ENCODE results near the gene ZNF746. TPM values are rescaled to one million over a fixed set of nuclear protein-coding genes. Genes with fewer than 3 reads are reported as not detected.
A peak's percentile ranks its signal among the peaks of the same experiment; 100 is the strongest.
"Not testable (repeated sequence)": the region's sequence is repeated elsewhere in the genome, so short reads cannot be mapped to it uniquely, and the experiment has no call there.

Gene ZNF746
- total and polyA plus RNA-seq, 7 experiments from 2014 or later: 7.6 to 32.0 (median 24.0) TPM

- ChIA-PET POLR2A (no interaction called here), CTCF (no interaction called here)
- Histone ChIP-seq H3K4me1 (ENCODE audit: control insufficient read depth in 2 of 2, insufficient read depth in 2 of 2, low read length in 2 of 2) (no peaks in the 10 kb centered on the region), H3K36me3 (ENCODE audit: control insufficient read depth in 2 of 3, insufficient read depth in 3 of 3, low read length in 3 of 3) (peaks cover 0 to 81% (median 32%) of the 10 kb centered on the region in 3 experiments), H3K27me3 (ENCODE audit: control insufficient read depth in 2 of 2, insufficient read depth in 2 of 2, low read length in 2 of 2) (no peaks in the 10 kb centered on the region), H3K27ac (ENCODE audit: low read depth, low read length) (no peak overlapping the region), H3K4me3 (ENCODE audit: low read length) (no peak overlapping the region), H3K9me3 (ENCODE audit: control insufficient read depth in 2 of 3, low read length in 3 of 3) (no peaks in the 10 kb centered on the region)
- H3K36me3 Mint-ChIP-seq: peaks cover 17 to 60% (median 23%) of the 10 kb centered on the region in 5 donors
- no peaks in the 10 kb centered on the region for H3K9me3 Mint-ChIP-seq
- peaks cover 4 to 13% (median 7%) of the 10 kb centered on the region in 7 donors for H3K4me1 Mint-ChIP-seq
- H3K4me3 Mint-ChIP-seq: no peak overlapping the region
- intact Hi-C loops (cut with micrococcal nuclease): no loop called here
- DNase-seq: no peak
- H3K27me3 Mint-ChIP-seq: no peaks in the 10 kb centered on the region
- H3K27ac Mint-ChIP-seq: no peak overlapping the region
- ATAC-seq: no peak
Observed at GRCh38 chr7:149450821-149451220, 46.8 kb downstream of the ZNF746 start.

GRCh38 chr7:149449897-149450296 is 47.7 kb downstream of the ZNF746 start:
- ATAC-seq (no peak), DNase-seq (no peak)
- H3K4me1 Mint-ChIP-seq: peaks cover 3 to 11% (median 5%) of the 10 kb centered on the region in 7 donors
- H3K27me3 Mint-ChIP-seq: no peaks in the 10 kb centered on the region
- H3K9me3 ChIP-seq (ENCODE audit: control insufficient read depth in 2 of 3, low read length in 3 of 3): no peaks in the 10 kb centered on the region
- H3K36me3 Mint-ChIP-seq: peaks cover 17 to 62% (median 25%) of the 10 kb centered on the region in 5 donors
- no peaks in the 10 kb centered on the region for H3K27me3 ChIP-seq (ENCODE audit: control insufficient read depth in 2 of 2, insufficient read depth in 2 of 2, low read length in 2 of 2)
- H3K27ac Mint-ChIP-seq: no peak overlapping the region
- H3K36me3 ChIP-seq (ENCODE audit: control insufficient read depth in 2 of 3, insufficient read depth in 3 of 3, low read length in 3 of 3): peaks cover 0 to 81% (median 35%) of the 10 kb centered on the region in 3 experiments
- intact Hi-C loops (cut with micrococcal nuclease): no loop called here
- H3K4me3 ChIP-seq (ENCODE audit: low read length): no peak overlapping the region
- POLR2A ChIA-PET: no interaction called here
- H3K9me3 Mint-ChIP-seq: no peaks in the 10 kb centered on the region
- no peak overlapping the region for H3K27ac ChIP-seq (ENCODE audit: low read depth, low read length)
- CTCF ChIA-PET: no interaction called here
- H3K4me1 ChIP-seq (ENCODE audit: control insufficient read depth in 2 of 2, insufficient read depth in 2 of 2, low read length in 2 of 2): no peaks in the 10 kb centered on the region
- H3K4me3 Mint-ChIP-seq: no peak overlapping the region

- Mint-ChIP-seq H3K27ac (no peak overlapping the region), H3K4me3 (no peak overlapping the region), H3K27me3 (no peaks in the 10 kb centered on the region), H3K4me1 (peaks cover under 1 to 10% (median 5%) of the 10 kb centered on the region in 7 donors), H3K36me3 (peaks cover 15 to 65% (median 28%) of the 10 kb centered on the region in 5 donors), H3K9me3 (no peaks in the 10 kb centered on the region)
- ATAC-seq (no peak), DNase-seq (no peak)
- H3K4me3 ChIP-seq (ENCODE audit: low read length): no peak overlapping the region
- peaks cover 0 to 81% (median 29%) of the 10 kb centered on the region in 3 experiments for H3K36me3 ChIP-seq (ENCODE audit: control insufficient read depth in 2 of 3, insufficient read depth in 3 of 3, low read length in 3 of 3)
- no peaks in the 10 kb centered on the region for H3K4me1 ChIP-seq (ENCODE audit: control insufficient read depth in 2 of 2, insufficient read depth in 2 of 2, low read length in 2 of 2)
- no peaks in the 10 kb centered on the region for H3K9me3 ChIP-seq (ENCODE audit: control insufficient read depth in 2 of 3, low read length in 3 of 3)
- H3K27me3 ChIP-seq (ENCODE audit: control insufficient read depth in 2 of 2, insufficient read depth in 2 of 2, low read length in 2 of 2): no peaks in the 10 kb centered on the region
- CTCF ChIA-PET: no interaction called here
- intact Hi-C loops (cut with micrococcal nuclease): no loop called here
- H3K27ac ChIP-seq (ENCODE audit: low read depth, low read length): no peak overlapping the region
- POLR2A ChIA-PET: no interaction called here
Observed at GRCh38 chr7:149448961-149449360, 48.6 kb downstream of the ZNF746 start.

- H3K27me3 ChIP-seq (ENCODE audit: control insufficient read depth in 2 of 2, insufficient read depth in 2 of 2, low read length in 2 of 2); ATAC-seq; H3K4me3 Mint-ChIP-seq; intact Hi-C loops (cut with micrococcal nuclease); DNase-seq; H3K27me3 Mint-ChIP-seq; H3K27ac ChIP-seq (ENCODE audit: low read depth, low read length); H3K9me3 ChIP-seq (ENCODE audit: control insufficient read depth in 2 of 3, low read length in 3 of 3); H3K27ac Mint-ChIP-seq; H3K9me3 Mint-ChIP-seq; H3K4me1 ChIP-seq (ENCODE audit: control insufficient read depth in 2 of 2, insufficient read depth in 2 of 2, low read length in 2 of 2); H3K4me3 ChIP-seq (ENCODE audit: low read length): not testable (repeated sequence)
- CTCF ChIA-PET: interaction anchor here (1.0 kb wide), 1 partner anchor 172 kb away, joined by 3 read pairs; no protein-coding TSS in a partner anchor
- H3K36me3 ChIP-seq (ENCODE audit: control insufficient read depth in 2 of 3, insufficient read depth in 3 of 3, low read length in 3 of 3): peaks cover 0 to 63% (median 29%) of the 10 kb centered on the region in 3 experiments
- Mint-ChIP-seq H3K36me3 (peaks cover 12 to 60% (median 24%) of the 10 kb centered on the region in 5 donors), H3K4me1 (peaks cover under 1 to 15% (median 3%) of the 10 kb centered on the region in 7 donors)
- POLR2A ChIA-PET: interaction anchor here (1.5 kb wide), 1 partner anchor 13 kb away, joined by 4 read pairs; no protein-coding TSS in a partner anchor
Observed at GRCh38 chr7:149446026-149446425, 51.6 kb downstream of the ZNF746 start.

- H3K27ac ChIP-seq (ENCODE audit: low read depth, low read length): no peak overlapping the region
- Mint-ChIP-seq H3K36me3 (peaks cover 11 to 49% (median 15%) of the 10 kb centered on the region in 5 donors), H3K27me3 (no peaks in the 10 kb centered on the region), H3K4me1 (peaks cover 4 to 17% (median 14%) of the 10 kb centered on the region in 7 donors), H3K9me3 (no peaks in the 10 kb centered on the region), H3K4me3 (no peak overlapping the region), H3K27ac (peak overlapping the region in 1 of 9 donors; percentile 10)
- H3K9me3 ChIP-seq (ENCODE audit: control insufficient read depth in 2 of 3, low read length in 3 of 3): no peaks in the 10 kb centered on the region
- H3K36me3 ChIP-seq (ENCODE audit: control insufficient read depth in 2 of 3, insufficient read depth in 3 of 3, low read length in 3 of 3): peaks cover 0 to 46% (median 21%) of the 10 kb centered on the region in 3 experiments
- ATAC-seq: no peak
- H3K27me3 ChIP-seq (ENCODE audit: control insufficient read depth in 2 of 2, insufficient read depth in 2 of 2, low read length in 2 of 2): no peaks in the 10 kb centered on the region
- intact Hi-C loops (cut with micrococcal nuclease): no loop called here
- H3K4me3 ChIP-seq (ENCODE audit: low read length): no peak overlapping the region
- ChIA-PET POLR2A (no interaction called here), CTCF (no interaction called here)
- no peak for DNase-seq
- H3K4me1 ChIP-seq (ENCODE audit: control insufficient read depth in 2 of 2, insufficient read depth in 2 of 2, low read length in 2 of 2): peaks cover 0 to 4% of the 10 kb centered on the region in 2 donors
Observed at GRCh38 chr7:149444287-149444686, 53.3 kb downstream of the ZNF746 start.

GRCh38 chr7:149443523-149443922 is 54.1 kb downstream of the ZNF746 start:
- intact Hi-C loops (cut with micrococcal nuclease): no loop called here
- H3K4me1 ChIP-seq (ENCODE audit: control insufficient read depth in 2 of 2, insufficient read depth in 2 of 2, low read length in 2 of 2): peaks cover 0 to 6% of the 10 kb centered on the region in 2 donors
- no peaks in the 10 kb centered on the region for H3K9me3 ChIP-seq (ENCODE audit: control insufficient read depth in 2 of 3, low read length in 3 of 3)
- ChIA-PET CTCF (interaction anchor here (1.1 kb wide), 1 partner anchor 20 kb away, joined by 3 read pairs; no protein-coding TSS in a partner anchor), POLR2A (interaction anchor here (0.8 kb wide), 1 partner anchor 67 kb away, joined by 4 read pairs; no protein-coding TSS in a partner anchor)
- H3K4me3 ChIP-seq (ENCODE audit: low read length): no peak overlapping the region
- H3K27ac ChIP-seq (ENCODE audit: low read depth, low read length): no peak overlapping the region
- H3K27me3 ChIP-seq (ENCODE audit: control insufficient read depth in 2 of 2, insufficient read depth in 2 of 2, low read length in 2 of 2): no peaks in the 10 kb centered on the region
- Mint-ChIP-seq H3K36me3 (peaks cover 11 to 51% (median 15%) of the 10 kb centered on the region in 5 donors), H3K4me3 (no peak overlapping the region), H3K27me3 (no peaks in the 10 kb centered on the region), H3K9me3 (no peaks in the 10 kb centered on the region), H3K4me1 (peaks cover 4 to 19% (median 16%) of the 10 kb centered on the region in 7 donors), H3K27ac (no peak overlapping the region)
- DNase-seq (no peak), ATAC-seq (no peak)
- peaks cover 0 to 38% (median 21%) of the 10 kb centered on the region in 3 experiments for H3K36me3 ChIP-seq (ENCODE audit: control insufficient read depth in 2 of 3, insufficient read depth in 3 of 3, low read length in 3 of 3)

GRCh38 chr7:149442924-149443323 is 54.7 kb downstream of the ZNF746 start:
- Histone ChIP-seq H3K36me3 (ENCODE audit: control insufficient read depth in 2 of 3, insufficient read depth in 3 of 3, low read length in 3 of 3) (peaks cover 0 to 38% (median 20%) of the 10 kb centered on the region in 3 experiments), H3K27me3 (ENCODE audit: control insufficient read depth in 2 of 2, insufficient read depth in 2 of 2, low read length in 2 of 2) (no peaks in the 10 kb centered on the region), H3K4me1 (ENCODE audit: control insufficient read depth in 2 of 2, insufficient read depth in 2 of 2, low read length in 2 of 2) (peaks cover 0 to 6% of the 10 kb centered on the region in 2 donors), H3K9me3 (ENCODE audit: control insufficient read depth in 2 of 3, low read length in 3 of 3) (no peaks in the 10 kb centered on the region), H3K4me3 (ENCODE audit: low read length) (no peak overlapping the region), H3K27ac (ENCODE audit: low read depth, low read length) (no peak overlapping the region)
- intact Hi-C loops (cut with micrococcal nuclease): no loop called here
- no peak for DNase-seq
- ChIA-PET POLR2A (interaction anchor here (0.8 kb wide), 1 partner anchor 66 kb away, joined by 4 read pairs; no protein-coding TSS in a partner anchor), CTCF (interaction anchor here (1.1 kb wide), 1 partner anchor 20 kb away, joined by 3 read pairs; no protein-coding TSS in a partner anchor)
- Mint-ChIP-seq H3K36me3 (peaks cover 11 to 51% (median 15%) of the 10 kb centered on the region in 5 donors), H3K27ac (no peak overlapping the region), H3K4me1 (peaks cover 4 to 19% (median 16%) of the 10 kb centered on the region in 7 donors), H3K27me3 (no peaks in the 10 kb centered on the region), H3K9me3 (no peaks in the 10 kb centered on the region), H3K4me3 (no peak overlapping the region)
- ATAC-seq: no peak
